ENCODE results near the gene SLC39A11.
A peak's percentile ranks its signal among the peaks of the same experiment; 100 is the strongest.

SLC39A11 gene

GRCh38 chr17:72662827-72663190, 429.7 kb downstream of the SLC39A11 start:
- Histone ChIP-seq H3K27ac (no peak overlapping the region), H3K27me3 (replicated peaks) (no peaks in the 10 kb centered on the region), H3K4me3 (ENCODE audit: low read depth, low read length) (no peak overlapping the region), H3K36me3 (replicated peaks) (no peaks in the 10 kb centered on the region)
- in situ Hi-C loops (cut with HindIII; ENCODE audit: low pct_ligation_motif_present, low sequenced_read_pairs): no loop called here
- TF ChIP-seq CTCF (IDR thresholded peaks at IDR 0.05; ENCODE audit: low read depth, low read length, missing control alignments): no peak
- DNase-seq: no peak

GRCh38 chr17:72661945-72662826, 430.3 kb downstream of the SLC39A11 start:
- Histone ChIP-seq H3K27me3 (replicated peaks) (no peaks in the 10 kb centered on the region), H3K27ac (no peak overlapping the region), H3K36me3 (replicated peaks) (no peaks in the 10 kb centered on the region), H3K4me3 (ENCODE audit: low read depth, low read length) (no peak overlapping the region)
- no peak for DNase-seq
- TF ChIP-seq CTCF (IDR thresholded peaks at IDR 0.05; ENCODE audit: low read depth, low read length, missing control alignments): no peak
- in situ Hi-C loops (cut with HindIII; ENCODE audit: low pct_ligation_motif_present, low sequenced_read_pairs): no loop called here

GRCh38 chr17:72661116-72661944, 431.2 kb downstream of the SLC39A11 start:
- TF ChIP-seq CTCF (IDR thresholded peaks at IDR 0.05; ENCODE audit: low read depth, low read length, missing control alignments): peak; percentile 61
- Histone ChIP-seq H3K4me3 (ENCODE audit: low read depth, low read length) (no peak overlapping the region), H3K27ac (no peak overlapping the region), H3K27me3 (replicated peaks) (no peaks in the 10 kb centered on the region), H3K36me3 (replicated peaks) (no peaks in the 10 kb centered on the region)
- in situ Hi-C loops (cut with HindIII; ENCODE audit: low pct_ligation_motif_present, low sequenced_read_pairs): no loop called here
- no peak for DNase-seq

GRCh38 chr17:72660274-72661115, 432.0 kb downstream of the SLC39A11 start:
- no peak overlapping the region for H3K4me3 ChIP-seq (ENCODE audit: low read depth, low read length)
- H3K36me3 ChIP-seq (replicated peaks): no peaks in the 10 kb centered on the region
- no peaks in the 10 kb centered on the region for H3K27me3 ChIP-seq (replicated peaks)
- H3K27ac ChIP-seq: no peak overlapping the region
- in situ Hi-C loops (cut with HindIII; ENCODE audit: low pct_ligation_motif_present, low sequenced_read_pairs): no loop called here
- no peak for TF ChIP-seq CTCF (IDR thresholded peaks at IDR 0.05; ENCODE audit: low read depth, low read length, missing control alignments)
- DNase-seq: no peak

GRCh38 chr17:72659811-72660210, 432.7 kb downstream of the SLC39A11 start:
- Histone ChIP-seq H3K36me3 (replicated peaks) (no peaks in the 10 kb centered on the region), H3K27ac (no peak overlapping the region), H3K4me3 (ENCODE audit: low read depth, low read length) (no peak overlapping the region), H3K27me3 (replicated peaks) (no peaks in the 10 kb centered on the region)
- DNase-seq: no peak
- in situ Hi-C loops (cut with HindIII; ENCODE audit: low pct_ligation_motif_present, low sequenced_read_pairs): no loop called here
- TF ChIP-seq CTCF (IDR thresholded peaks at IDR 0.05; ENCODE audit: low read depth, low read length, missing control alignments): no peak
